ENCODE measurements around the gene PHF21A.

GRCh38 chr11:45915446-45915845, 205.8 kb downstream of the PHF21A start:
- TF ChIP-seq POLR2AphosphoS5 (IDR thresholded peaks at IDR 0.05; ENCODE audit: borderline replicate concordance, low read depth, low read length): no peak
- no peak for TF ChIP-seq EZH2 (IDR thresholded peaks at IDR 0.05)
- TF ChIP-seq FOXP2 (optimal IDR thresholded peaks at IDR 0.05; ENCODE audit: control extremely low read depth, extremely low read length, insufficient read depth): no peak
